Progenitor cell of endocrine pancreas (in vitro differentiated cells): ENCODE data around the gene ZMYND8. TPM values are rescaled to one million over a fixed set of nuclear protein-coding genes. Genes with fewer than 3 reads are reported as not detected.
A peak's percentile ranks its signal among the peaks of the same experiment; 100 is the strongest.

Source experiments
- DNase-seq: peaks from one replicate; pipeline ENCODE4 v3.0.0; 2021; ENCODE audit warnings: low spot score; ENCODE audit not compliant: unreplicated experiment
- H3K27ac Mint-ChIP-seq: 2 replicates; pipeline ENCODE4 v1.8.0; 2021; ENCODE audit warnings: mild to moderate bottlenecking, moderate library complexity, mixed read lengths
- H3K27me3 Mint-ChIP-seq: 2 replicates; pipeline ENCODE4 v1.8.0; 2021; ENCODE audit warnings: mixed read lengths
- H3K36me3 Mint-ChIP-seq: 2 replicates; pipeline ENCODE4 v1.8.0; 2022; ENCODE audit warnings: mixed read lengths; ENCODE audit not compliant: insufficient read depth
- H3K4me1 Mint-ChIP-seq: 2 replicates; pipeline ENCODE4 v1.8.0; 2021; ENCODE audit warnings: low read depth, mixed read lengths
- H3K4me3 Mint-ChIP-seq: 2 replicates; pipeline ENCODE4 v1.8.0; 2021; ENCODE audit warnings: low read depth, mild to moderate bottlenecking, moderate library complexity, mixed read lengths
- H3K9me3 Mint-ChIP-seq: 2 replicates; pipeline ENCODE4 v1.8.0; 2021; ENCODE audit warnings: low read depth, mixed read lengths
- total RNA-seq: library from RNA; stranded (reverse); gene quantifications from 2 replicates; pipeline ENCODE4 v1.2.1, GENCODE V29; 2021
- TF ChIP-seq, protein P1 (sequence below): fragments of 200-600 bp; sonication (generic); IDR thresholded peaks from one replicate; pipeline ENCODE4 v1.5.0; 2021; ENCODE audit warnings: antibody characterized with exemption, mild to moderate bottlenecking; ENCODE audit not compliant: unreplicated experiment

The ZMYND8 gene
- total RNA-seq, 1 donor from 2014 or later: 102 TPM

DNA sequence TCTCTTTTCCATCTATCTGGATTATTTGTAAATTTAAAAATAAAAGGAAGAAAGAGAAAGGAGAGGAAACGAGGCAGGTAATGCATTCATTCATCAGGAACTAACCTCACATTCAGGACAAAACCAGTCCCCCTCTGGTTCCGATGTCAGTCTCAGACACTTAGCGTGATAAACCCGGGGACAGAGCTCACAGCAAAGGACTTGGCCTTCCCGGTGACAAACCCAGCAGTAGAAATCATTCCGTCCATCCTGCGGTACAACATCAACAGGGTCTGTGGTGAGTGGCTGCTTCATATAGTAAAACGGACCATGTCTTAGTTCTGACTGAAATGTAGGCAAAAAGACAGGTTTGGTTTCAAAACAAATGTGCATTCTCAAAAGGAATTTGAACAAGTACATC, 57.9 kb downstream of the ZMYND8 start:
- H3K36me3 Mint-ChIP-seq: peaks cover 44% of the 10 kb centered on the region
- DNase-seq: no peak
- no peaks in the 10 kb centered on the region for H3K27me3 Mint-ChIP-seq
- H3K4me1 Mint-ChIP-seq: peaks cover 3% of the 10 kb centered on the region
- H3K9me3 Mint-ChIP-seq: no peaks in the 10 kb centered on the region
- H3K4me3 Mint-ChIP-seq: no peak overlapping the region
- no peak overlapping the region for H3K27ac Mint-ChIP-seq
- TF ChIP-seq, protein P1, sequence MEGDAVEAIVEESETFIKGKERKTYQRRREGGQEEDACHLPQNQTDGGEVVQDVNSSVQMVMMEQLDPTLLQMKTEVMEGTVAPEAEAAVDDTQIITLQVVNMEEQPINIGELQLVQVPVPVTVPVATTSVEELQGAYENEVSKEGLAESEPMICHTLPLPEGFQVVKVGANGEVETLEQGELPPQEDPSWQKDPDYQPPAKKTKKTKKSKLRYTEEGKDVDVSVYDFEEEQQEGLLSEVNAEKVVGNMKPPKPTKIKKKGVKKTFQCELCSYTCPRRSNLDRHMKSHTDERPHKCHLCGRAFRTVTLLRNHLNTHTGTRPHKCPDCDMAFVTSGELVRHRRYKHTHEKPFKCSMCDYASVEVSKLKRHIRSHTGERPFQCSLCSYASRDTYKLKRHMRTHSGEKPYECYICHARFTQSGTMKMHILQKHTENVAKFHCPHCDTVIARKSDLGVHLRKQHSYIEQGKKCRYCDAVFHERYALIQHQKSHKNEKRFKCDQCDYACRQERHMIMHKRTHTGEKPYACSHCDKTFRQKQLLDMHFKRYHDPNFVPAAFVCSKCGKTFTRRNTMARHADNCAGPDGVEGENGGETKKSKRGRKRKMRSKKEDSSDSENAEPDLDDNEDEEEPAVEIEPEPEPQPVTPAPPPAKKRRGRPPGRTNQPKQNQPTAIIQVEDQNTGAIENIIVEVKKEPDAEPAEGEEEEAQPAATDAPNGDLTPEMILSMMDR: no peak

- TF ChIP-seq, protein P1: no peak
- H3K27me3 Mint-ChIP-seq: no peaks in the 10 kb centered on the region
- no peaks in the 10 kb centered on the region for H3K4me1 Mint-ChIP-seq
- H3K4me3 Mint-ChIP-seq: no peak overlapping the region
- no peaks in the 10 kb centered on the region for H3K9me3 Mint-ChIP-seq
- H3K27ac Mint-ChIP-seq: peak overlapping the region; percentile 71
- peaks cover 43% of the 10 kb centered on the region for H3K36me3 Mint-ChIP-seq
- no peak for DNase-seq
These were observed 58.8 kb downstream of the ZMYND8 start for GRCh38 chr20:47297746-47298145.

- Mint-ChIP-seq H3K27me3 (no peaks in the 10 kb centered on the region), H3K9me3 (no peaks in the 10 kb centered on the region), H3K36me3 (peaks cover 43% of the 10 kb centered on the region), H3K27ac (no peak overlapping the region), H3K4me3 (no peak overlapping the region), H3K4me1 (no peaks in the 10 kb centered on the region)
- TF ChIP-seq, protein P1: peak; percentile 33
- no peak for DNase-seq
These were observed 59.5 kb downstream of the ZMYND8 start for GRCh38 chr20:47296950-47297349.

- no peak overlapping the region for H3K27ac Mint-ChIP-seq
- H3K27me3 Mint-ChIP-seq: no peaks in the 10 kb centered on the region
- no peak overlapping the region for H3K4me3 Mint-ChIP-seq
- peaks cover 43% of the 10 kb centered on the region for H3K36me3 Mint-ChIP-seq
- TF ChIP-seq, protein P1: no peak
- no peaks in the 10 kb centered on the region for H3K4me1 Mint-ChIP-seq
- no peak for DNase-seq
- H3K9me3 Mint-ChIP-seq: no peaks in the 10 kb centered on the region
These were observed 60.5 kb downstream of the ZMYND8 start for GRCh38 chr20:47295921-47296426.

DNA sequence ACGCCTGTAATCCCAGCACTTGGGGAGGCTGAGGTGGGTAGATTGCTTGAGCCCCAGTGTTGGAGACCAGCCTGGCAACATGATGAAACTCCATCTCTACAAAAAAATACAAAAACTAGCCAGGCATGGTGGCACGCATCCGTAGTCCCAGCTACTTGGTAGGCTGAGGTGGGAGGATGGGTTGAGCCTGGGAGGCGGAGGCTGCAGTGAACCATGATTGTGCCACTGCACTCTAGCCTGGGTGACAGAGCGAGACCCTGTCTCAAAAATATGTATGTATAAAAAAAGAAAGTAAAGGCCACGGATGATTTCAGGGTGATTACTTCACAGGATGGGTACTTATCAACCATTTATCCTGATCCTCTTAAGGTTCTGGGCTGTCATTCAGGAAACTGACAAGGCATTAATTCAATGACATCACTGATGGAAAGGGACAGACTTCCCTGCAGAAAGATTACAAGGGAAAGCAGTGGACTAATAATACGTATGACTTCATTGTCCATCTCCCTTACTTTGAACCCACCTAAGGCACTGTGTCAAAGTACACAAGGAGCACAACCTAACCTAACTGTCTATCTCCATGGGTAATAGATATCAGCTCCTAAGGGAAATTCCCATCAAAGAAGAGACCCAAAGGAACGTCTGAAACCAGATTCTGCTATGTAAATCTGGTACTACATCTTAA, 61.2 kb downstream of the ZMYND8 start:
- DNase-seq: no peak
- Mint-ChIP-seq H3K27me3 (no peaks in the 10 kb centered on the region), H3K4me3 (no peak overlapping the region), H3K9me3 (no peaks in the 10 kb centered on the region), H3K27ac (peak overlapping the region; percentile 69), H3K4me1 (no peaks in the 10 kb centered on the region), H3K36me3 (peaks cover 43% of the 10 kb centered on the region)
- TF ChIP-seq, protein P1: no peak
